HepG2 (cell line): ENCODE measurements around the gene TYMP. TPM values are rescaled to one million over a fixed set of nuclear protein-coding genes. Genes with fewer than 3 reads are reported as not detected.
A peak's percentile ranks its signal among the peaks of the same experiment; 100 is the strongest.

Source experiments
- CEBPG ChIP-seq: IDR thresholded peaks from 2 replicates; pipeline ENCODE4 v1.6.1; 2016
- DMAP1 ChIP-seq: IDR thresholded peaks from 2 replicates; pipeline ENCODE4 v1.6.1; 2016
- ELK4 ChIP-seq: sonication (generic); formaldehyde crosslinking; IDR thresholded peaks from 2 replicates; pipeline ENCODE4 v1.9.0; 2021; ENCODE audit warnings: missing genetic modification reagents, borderline replicate concordance
- FOXO4 ChIP-seq: sonication (generic); formaldehyde crosslinking; conservative IDR thresholded peaks from 2 replicates; pipeline ENCODE4 v1.8.1; 2023; ENCODE audit warnings: missing genetic modification reagents
- FOXP4 ChIP-seq: sonication (generic); formaldehyde crosslinking; IDR thresholded peaks from 2 replicates; pipeline ENCODE4 v1.4.0; 2020; ENCODE audit warnings: missing genetic modification reagents
- GABPB1 ChIP-seq: IDR thresholded peaks from 2 replicates; pipeline ENCODE4 v1.6.1; 2016; ENCODE audit warnings: mild to moderate bottlenecking, missing genetic modification reagents, moderate library complexity, missing compliant biosample characterization
- PATZ1 ChIP-seq: sonication (generic); formaldehyde crosslinking; IDR thresholded peaks from 2 replicates; pipeline ENCODE4 v1.4.0; 2020; ENCODE audit warnings: missing genetic modification reagents
- PAXIP1 ChIP-seq: sonication (generic); formaldehyde crosslinking; conservative IDR thresholded peaks from 2 replicates; pipeline ENCODE4 v1.4.0; 2020; ENCODE audit warnings: mild to moderate bottlenecking, missing genetic modification reagents, moderate library complexity
- POLR2G ChIP-seq: fragments of 200-400 bp; formaldehyde crosslinking; IDR thresholded peaks from 2 replicates; pipeline ENCODE4 v1.6.1; 2018; ENCODE audit warnings: mild to moderate bottlenecking, low read depth, low read length, moderate library complexity
- SOX6 ChIP-seq, 2 experiments: fragments of 450-650 bp in 1 of 2; sonication (generic) in 1 of 2; formaldehyde crosslinking in 1 of 2; IDR thresholded peaks; 2 replicates each; pipeline versions ENCODE4 v1.4.0 to v1.6.1; 2017 to 2020; ENCODE audit warnings: antibody characterized with exemption in 1 of 2, mild to moderate bottlenecking in 1 of 2, missing genetic modification reagents in 1 of 2
- UBTF ChIP-seq: sonication (generic); formaldehyde crosslinking; IDR thresholded peaks from 2 replicates; pipeline ENCODE4 v1.4.0; 2020; ENCODE audit warnings: mild to moderate bottlenecking, missing genetic modification reagents
- ZBTB37 ChIP-seq: sonication (generic); formaldehyde crosslinking; IDR thresholded peaks from 2 replicates; pipeline ENCODE4 v1.4.0; 2020; ENCODE audit warnings: mild to moderate bottlenecking, missing genetic modification reagents
- ZEB1 ChIP-seq: IDR thresholded peaks from 2 replicates; pipeline ENCODE4 v1.6.1; 2012; ENCODE audit warnings: mild to moderate bottlenecking, low read depth, inconsistent platforms; ENCODE audit not compliant: insufficient replicate concordance
- ZNF678 ChIP-seq: sonication (generic); formaldehyde crosslinking; IDR thresholded peaks from 2 replicates; pipeline ENCODE4 v1.4.0; 2020; ENCODE audit warnings: mild to moderate bottlenecking, missing genetic modification reagents
- polyA plus RNA-seq, 8 experiments: library from polyadenylated mRNA; depleted of rRNA in 3 of 8; stranded (reverse) in 7 of 8; unstranded in 1 of 8; fragments of >200 nt; fragmentation: Illumina TruSeq in 4 of 8; extraction: Trizol in 4 of 8; gene quantifications; 2 replicates each; pipeline versions ENCODE4 v1.2.1 to v1.2.3, GENCODE V29; 2011 to 2016; ENCODE audit warnings: low read depth in 4 of 8, missing spikeins in 1 of 8, mixed read lengths in 1 of 8; ENCODE audit not compliant: insufficient read depth in 1 of 8
- total RNA-seq, 5 experiments: library from RNA; depleted of rRNA; stranded (reverse); fragments of >200 nt; fragmentation: Illumina TruSeq; extraction: Trizol; gene quantifications; 2 replicates each; pipeline ENCODE4 v1.2.3, GENCODE V29; 2016; ENCODE audit warnings: low read depth in 1 of 5

Gene TYMP
- total and polyA plus RNA-seq, 2 of the 13 experiments (the other 11 are each of a cell fraction or from before 2014, with no cell fraction given): 3.9 to 4.3 TPM

GRCh38 chr22:50530580-50530876 is 716 bp upstream of the TYMP start (continued):
- TF ChIP-seq UBTF (CRISPR knock-in tag) (peak; percentile 67), CEBPG (CRISPR knock-in tag) (no peak), PATZ1 (CRISPR knock-in tag) (peak; percentile 69; the same call in 1 of the 2 replicates), ZNF678 (CRISPR knock-in tag) (peak; percentile 19; the same call in 1 of the 2 replicates), POLR2G (peak; percentile 3; the same call in 1 of the 2 replicates), PAXIP1 (peak; percentile 78), ELK4 (CRISPR knock-in tag) (no peak), DMAP1 (CRISPR knock-in tag) (peak; percentile 51; the same call in 1 of the 2 replicates), FOXP4 (CRISPR knock-in tag) (no peak), FOXO4 (CRISPR knock-in tag) (no peak), GABPB1 (CRISPR knock-in tag) (peak; percentile 52; the same call in 1 of the 2 replicates), ZEB1 (no peak), SOX6 (IDR thresholded peaks at IDR 0.05) (no peak), SOX6 (CRISPR knock-in tag; IDR thresholded peaks at IDR 0.05) (peak; percentile 46; the same call in 1 of the 2 replicates), ZBTB37 (0 out of 2 replicates have a peak, but pooled peaks have one; percentile 45)
